Ascending aorta (tissue), 2 donors: ENCODE measurements around the gene USP35. TPM values are rescaled to one million over a fixed set of nuclear protein-coding genes. Genes with fewer than 3 reads are reported as not detected.
A peak's percentile ranks its signal among the peaks of the same experiment; 100 is the strongest.

Experiments
- DNase-seq, 2 donors: peaks; one replicate each; pipeline ENCODE4 v3.0.0-alpha.2; 2019; ENCODE audit warnings: low spot score in 2 of 2
- H3K27ac ChIP-seq, 2 donors: fragments of 200-600 bp; sonication (generic); one replicate each; pipeline ENCODE4 v1.5.1; 2016 to 2017; ENCODE audit warnings: mild to moderate bottlenecking in 1 of 2
- H3K27me3 ChIP-seq: fragments of 200-600 bp; sonication (generic); one replicate; pipeline ENCODE4 v1.5.1; 2017
- H3K36me3 ChIP-seq, 2 donors: fragments of 200-600 bp; sonication (generic); one replicate each; pipeline ENCODE4 v1.5.1; 2016
- H3K4me1 ChIP-seq, 2 donors: fragments of 200-600 bp; sonication (generic); one replicate each; pipeline ENCODE4 v1.5.1; 2016 to 2017; ENCODE audit warnings: mild to moderate bottlenecking in 1 of 2
- H3K4me3 ChIP-seq, 2 donors: fragments of 200-600 bp; sonication (generic); one replicate each; pipeline ENCODE4 v1.5.1; 2016 to 2017; ENCODE audit warnings: mild to moderate bottlenecking in 1 of 2
- H3K9me3 ChIP-seq, 2 donors: fragments of 200-600 bp; sonication (generic); one replicate each; pipeline ENCODE4 v1.5.1; 2016
- CTCF ChIP-seq, 3 experiments: fragments of 200-600 bp in 2 of 3; fragments of 450-650 bp in 1 of 3; sonication (generic) in 2 of 3; IDR thresholded peaks; one replicate each; pipeline ENCODE4 v1.5.1; 2016 to 2019; ENCODE audit warnings: antibody characterized with exemption in 3 of 3, mild to moderate bottlenecking in 1 of 3, moderate library complexity in 1 of 3
- intact Hi-C: fragments of 100-400 bp; cut with DNase I; formaldehyde crosslinking; loops from one replicate; pipeline ENCODE4 v1.15.1; 2023
- total RNA-seq: library from RNA; depleted of rRNA; stranded (reverse); fragments of >200 nt; gene quantifications from one replicate; pipeline ENCODE4 v1.1.0, GENCODE V29; 2016

Gene USP35
- total RNA-seq, 1 donor from 2014 or later, result 34.0 TPM

GRCh38 chr11:78156127-78156844 is 32.4 kb upstream of the USP35 start:
- no peaks in the 10 kb centered on the region for H3K27me3 ChIP-seq
- no peak for DNase-seq
- no peak for TF ChIP-seq CTCF (IDR thresholded peaks at IDR 0.05)
- peak overlapping the region; percentile 23 to 61 for H3K27ac ChIP-seq
- H3K9me3 ChIP-seq, result no peaks in the 10 kb centered on the region
- intact Hi-C loops, result no loop called here
- H3K4me3 ChIP-seq, result no peak overlapping the region
- no peaks in the 10 kb centered on the region for H3K36me3 ChIP-seq
- H3K4me1 ChIP-seq, result peaks cover 0 to 14% of the 10 kb centered on the region in 2 donors

- Histone ChIP-seq H3K27me3 (no peaks in the 10 kb centered on the region), H3K4me1 (peaks cover 0 to 26% of the 10 kb centered on the region in 2 donors), H3K9me3 (no peaks in the 10 kb centered on the region), H3K36me3 (no peaks in the 10 kb centered on the region), H3K27ac (peak overlapping the region; percentile 60 to 96), H3K4me3 (no peak overlapping the region)
- intact Hi-C loops, result no loop called here
- no peak for DNase-seq
- no peak for TF ChIP-seq CTCF (IDR thresholded peaks at IDR 0.05)
These were observed 29.6 kb upstream of the USP35 start for GRCh38 chr11:78158987-78159652.

GRCh38 chr11:78160557-78160956 is 28.2 kb upstream of the USP35 start:
- H3K27ac ChIP-seq, result peak overlapping the region; percentile 60 to 96
- H3K4me1 ChIP-seq, result peaks cover 0 to 32% of the 10 kb centered on the region in 2 donors
- TF ChIP-seq CTCF (IDR thresholded peaks at IDR 0.05), result no peak
- H3K27me3 ChIP-seq, result no peaks in the 10 kb centered on the region
- no peaks in the 10 kb centered on the region for H3K36me3 ChIP-seq
- no peaks in the 10 kb centered on the region for H3K9me3 ChIP-seq
- intact Hi-C loops, result loop anchor here (10.0 kb wide), 2 partner anchors 336 to 404 kb away; partner anchors contain the start of genes AAMDC and RSF1
- DNase-seq, result peak in 1 of 2 donors; percentile 41
- H3K4me3 ChIP-seq, result no peak overlapping the region

GRCh38 chr11:78161346-78161745 is 27.4 kb upstream of the USP35 start:
- peak in 1 of 2 donors; percentile 55 for DNase-seq
- no peaks in the 10 kb centered on the region for H3K9me3 ChIP-seq
- H3K4me1 ChIP-seq, result peaks cover 0 to 30% of the 10 kb centered on the region in 2 donors
- no peak for TF ChIP-seq CTCF (IDR thresholded peaks at IDR 0.05)
- H3K36me3 ChIP-seq, result no peaks in the 10 kb centered on the region
- H3K27ac ChIP-seq, result peak overlapping the region; percentile 60 to 96
- H3K4me3 ChIP-seq, result no peak overlapping the region
- intact Hi-C loops, result loop anchor here (10.0 kb wide), 2 partner anchors 337 to 403 kb away; partner anchors contain the start of genes AAMDC and RSF1
- H3K27me3 ChIP-seq, result no peaks in the 10 kb centered on the region

- Histone ChIP-seq H3K4me1 (peaks cover 0 to 33% of the 10 kb centered on the region in 2 donors), H3K36me3 (no peaks in the 10 kb centered on the region), H3K27me3 (no peaks in the 10 kb centered on the region), H3K27ac (peak overlapping the region; percentile 60 to 96), H3K4me3 (no peak overlapping the region), H3K9me3 (no peaks in the 10 kb centered on the region)
- no peak for TF ChIP-seq CTCF (IDR thresholded peaks at IDR 0.05)
- intact Hi-C loops, result loop anchor here (10.0 kb wide), 2 partner anchors 337 to 403 kb away; partner anchors contain the start of genes AAMDC and RSF1
- no peak for DNase-seq
These were observed 26.8 kb upstream of the USP35 start for GRCh38 chr11:78161962-78162371.
